HG03064 (cell line): Measurements from ENCODE around the gene FMNL2.
"Not testable (repeated sequence)": the region's sequence is repeated elsewhere in the genome, so short reads cannot be mapped to it uniquely, and the experiment has no call there.

Experiments
- ATAC-seq: cut with Tn5 transposase; IDR thresholded peaks from one replicate; pipeline ENCODE4 v1.9.1; 2021; ENCODE audit warnings: low read depth; ENCODE audit not compliant: unreplicated experiment

The FMNL2 gene

DNA sequence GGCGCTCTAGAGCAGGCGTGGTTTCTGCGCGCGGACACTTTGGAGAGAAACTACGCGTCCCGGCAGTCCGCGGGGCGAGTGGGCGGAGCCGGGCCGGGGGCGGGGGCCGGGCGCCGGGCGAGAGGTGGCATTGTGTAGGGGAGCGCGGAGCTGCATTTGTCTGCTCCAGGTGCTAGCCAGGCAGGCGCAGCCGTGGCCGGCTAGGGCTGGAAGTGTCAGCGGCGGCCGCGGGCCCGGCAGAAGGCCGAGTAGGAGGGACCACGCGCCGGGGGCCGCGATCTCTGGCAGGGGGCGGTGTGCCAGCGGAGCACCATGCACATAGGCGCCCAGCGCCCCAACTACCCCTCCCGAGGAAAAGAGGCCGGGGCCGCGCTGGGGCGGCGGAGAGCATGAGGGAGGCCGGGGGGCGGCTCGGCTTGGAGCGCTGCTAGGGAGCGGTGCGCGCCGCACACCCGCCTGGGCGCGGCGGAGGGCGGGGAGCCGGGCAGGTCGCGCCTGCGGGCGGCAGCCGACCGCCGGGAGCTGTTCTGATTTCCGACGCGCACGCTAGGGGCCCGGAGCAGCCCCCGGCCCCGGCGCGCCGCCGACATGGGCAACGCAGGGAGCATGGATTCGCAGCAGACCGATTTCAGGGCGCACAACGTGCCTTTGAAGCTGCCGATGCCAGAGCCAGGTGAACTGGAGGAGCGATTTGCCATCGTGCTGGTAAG, at the start of gene FMNL2:
Gene FMNL2 (plus strand): TSS at position 159 of the 710 bp plus-strand sequence.
- ATAC-seq, result peak; percentile 86

DNA sequence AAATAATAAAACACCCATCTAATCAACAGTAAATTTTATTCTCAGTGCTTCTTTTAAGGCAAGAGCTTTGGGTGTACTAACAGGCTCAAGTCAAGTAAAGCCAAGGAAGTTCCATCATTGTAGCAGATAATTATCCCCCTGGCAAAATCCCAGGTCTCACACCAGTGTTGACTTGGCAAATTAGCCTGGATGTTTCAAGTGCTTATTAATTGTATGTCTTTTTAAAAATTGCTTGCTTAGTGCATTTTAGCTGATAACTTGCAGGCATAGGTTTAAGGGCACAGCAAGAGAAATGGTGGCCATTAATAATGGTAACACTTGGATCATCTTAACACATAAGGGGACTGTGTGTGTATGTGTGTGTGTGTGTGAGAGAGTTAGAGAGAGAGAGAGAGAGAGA, 42.0 kb upstream of the FMNL2 start:
- ATAC-seq, result no peak

DNA sequence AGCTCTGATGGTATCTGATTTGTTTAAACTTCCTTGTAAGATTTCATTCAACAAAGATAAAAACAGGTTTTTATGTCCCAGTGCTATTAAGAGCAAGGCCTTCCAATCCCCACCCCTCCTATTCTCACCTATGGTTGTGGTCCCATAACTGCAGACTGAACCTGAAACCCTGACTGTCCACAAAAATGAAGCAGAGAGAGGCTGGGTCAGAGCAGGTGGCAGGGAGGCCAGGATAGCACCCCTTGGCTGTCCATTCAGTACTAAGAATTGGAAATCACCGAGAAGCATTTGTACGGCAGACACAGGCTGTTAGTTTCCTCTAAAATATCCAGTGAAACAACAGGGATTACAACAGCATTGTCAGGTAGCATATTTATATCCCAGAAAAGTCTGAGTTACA, 37.3 kb upstream of the FMNL2 start:
- ATAC-seq, result no peak

DNA sequence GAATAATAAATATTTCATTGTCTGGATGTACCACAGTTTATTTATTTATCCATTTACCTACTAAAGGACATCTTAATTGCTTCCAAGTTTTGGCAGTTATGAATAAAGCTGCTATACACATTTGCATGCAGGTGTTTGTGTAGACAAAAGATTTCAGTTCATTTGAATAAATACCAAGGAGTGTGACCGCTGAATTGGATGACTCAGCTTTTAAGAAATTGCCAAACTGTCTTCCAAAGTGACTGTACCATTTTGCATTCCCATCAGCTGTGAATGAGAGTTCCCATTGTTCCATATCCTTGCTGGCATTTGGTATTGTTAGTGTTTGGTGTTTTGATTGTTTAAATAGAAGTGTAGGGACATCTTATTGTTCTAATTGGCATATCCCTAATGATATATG, 36.2 kb upstream of the FMNL2 start:
- ATAC-seq, result no peak

DNA sequence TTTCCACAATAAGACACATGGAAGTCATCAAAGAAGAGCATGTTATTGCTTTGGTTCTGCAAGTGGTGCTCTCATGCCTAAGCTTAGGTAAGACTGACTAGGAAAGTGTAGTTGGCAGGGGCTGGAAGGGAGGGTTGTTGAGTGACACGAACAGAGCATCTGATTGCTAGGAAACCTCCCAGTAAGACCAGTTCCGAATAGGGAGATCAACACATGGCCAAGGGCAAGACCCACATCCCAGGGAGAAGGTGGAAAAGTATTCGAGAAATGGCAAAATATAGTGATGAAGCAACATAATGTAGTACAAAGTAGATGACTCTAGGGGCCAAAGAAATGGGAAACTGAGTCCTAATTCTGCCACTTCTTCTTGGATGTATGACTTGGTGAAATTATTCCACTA, 33.8 kb upstream of the FMNL2 start:
- no peak for ATAC-seq

DNA sequence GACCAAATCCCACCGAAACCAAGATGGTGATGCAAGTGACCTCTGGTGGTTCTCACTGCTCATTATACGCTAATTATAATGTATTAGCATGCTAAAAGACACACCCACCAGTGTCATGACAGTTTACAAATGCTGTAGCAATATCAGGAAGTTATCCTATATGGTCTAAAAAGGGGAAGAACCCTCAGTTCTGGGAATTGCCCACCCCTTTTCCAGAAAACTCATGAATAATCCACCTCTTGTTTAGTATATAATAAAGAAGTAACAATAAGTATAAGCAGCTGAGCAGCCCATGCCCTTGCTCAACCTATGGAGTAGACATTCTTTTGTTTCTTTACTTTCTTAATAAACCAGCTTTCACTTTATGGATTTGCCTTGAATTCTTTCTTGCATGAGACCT, 31.0 kb upstream of the FMNL2 start:
- no peak for ATAC-seq

DNA sequence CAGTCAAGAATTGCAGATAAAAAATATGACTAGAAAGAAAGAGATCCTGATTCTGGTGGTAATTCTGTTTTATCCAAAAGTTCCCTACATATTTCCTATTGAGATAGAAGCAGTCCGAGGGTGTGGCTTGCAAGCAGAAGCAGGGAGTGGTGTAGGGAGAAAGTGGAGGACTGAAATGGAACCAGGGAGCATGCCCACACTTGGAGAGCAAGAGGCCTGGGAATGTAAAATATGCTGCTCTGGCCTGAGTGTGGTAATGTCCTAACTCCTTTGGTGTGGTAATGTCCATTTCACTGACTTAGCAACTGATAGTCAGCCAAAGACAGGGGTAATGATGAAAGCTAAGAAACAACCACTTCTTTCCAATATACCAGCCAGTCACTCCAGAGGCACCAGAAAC, 30.1 kb upstream of the FMNL2 start:
- ATAC-seq, result no peak

DNA sequence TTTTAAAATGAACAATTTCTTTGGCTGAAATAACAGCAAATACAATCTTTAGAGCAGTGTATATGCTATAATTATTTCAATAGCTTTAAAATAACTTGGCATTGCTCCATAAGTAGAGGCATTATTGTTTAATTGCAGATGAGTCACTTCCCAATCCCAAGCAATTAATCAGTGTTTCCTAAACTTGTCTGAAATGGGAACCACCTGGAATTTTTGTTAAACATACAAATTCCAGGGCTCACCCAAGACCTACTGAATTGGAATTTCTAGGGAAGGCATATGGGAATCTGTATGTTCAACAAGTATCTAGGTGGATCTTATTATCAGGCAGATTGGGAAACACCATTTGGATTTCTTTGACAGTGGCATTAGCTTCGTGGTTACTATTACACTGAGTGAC, 27.1 kb upstream of the FMNL2 start:
- ATAC-seq, result no peak

DNA sequence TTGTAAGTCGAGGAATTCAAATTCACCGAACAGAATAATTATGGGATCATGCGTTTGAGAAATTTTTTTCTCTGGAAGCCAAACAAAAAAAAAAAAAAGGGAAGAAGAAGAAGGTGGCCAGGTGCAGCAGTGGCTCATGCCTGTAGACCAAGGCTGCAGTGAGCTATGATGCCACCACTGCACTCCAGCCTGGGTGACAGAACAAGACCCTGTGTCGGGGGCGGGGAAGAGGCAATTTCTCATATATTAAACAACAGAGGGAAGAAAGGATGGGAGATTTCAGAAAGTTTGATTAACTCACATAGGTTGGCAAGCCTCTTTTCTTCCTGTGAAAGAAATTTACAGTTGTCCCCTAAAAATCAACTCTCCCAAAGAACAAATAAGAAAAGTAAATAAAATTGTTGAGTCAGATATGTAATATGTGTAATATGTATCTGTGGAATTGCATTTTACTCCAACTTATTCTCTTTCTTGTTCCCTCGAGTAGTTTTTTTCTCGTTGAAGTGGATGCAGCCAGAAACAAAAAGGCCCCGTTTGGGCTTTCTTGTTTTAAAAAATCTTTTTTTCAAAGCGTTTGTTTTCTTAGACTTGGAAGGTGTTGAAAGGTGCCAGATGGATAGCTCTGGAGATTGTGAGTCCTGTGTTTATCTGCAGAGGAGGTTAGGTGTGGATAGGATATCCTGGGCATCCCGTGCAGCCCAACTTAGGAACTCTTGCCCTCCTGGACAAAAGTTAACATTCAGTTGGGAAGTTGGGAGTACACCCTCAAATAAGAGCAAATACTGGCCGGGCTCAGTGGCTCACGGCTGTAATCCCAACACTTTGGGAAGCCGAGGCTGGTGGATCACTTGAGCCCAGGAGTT, 25.4 kb upstream of the FMNL2 start:
- ATAC-seq, result no peak

DNA sequence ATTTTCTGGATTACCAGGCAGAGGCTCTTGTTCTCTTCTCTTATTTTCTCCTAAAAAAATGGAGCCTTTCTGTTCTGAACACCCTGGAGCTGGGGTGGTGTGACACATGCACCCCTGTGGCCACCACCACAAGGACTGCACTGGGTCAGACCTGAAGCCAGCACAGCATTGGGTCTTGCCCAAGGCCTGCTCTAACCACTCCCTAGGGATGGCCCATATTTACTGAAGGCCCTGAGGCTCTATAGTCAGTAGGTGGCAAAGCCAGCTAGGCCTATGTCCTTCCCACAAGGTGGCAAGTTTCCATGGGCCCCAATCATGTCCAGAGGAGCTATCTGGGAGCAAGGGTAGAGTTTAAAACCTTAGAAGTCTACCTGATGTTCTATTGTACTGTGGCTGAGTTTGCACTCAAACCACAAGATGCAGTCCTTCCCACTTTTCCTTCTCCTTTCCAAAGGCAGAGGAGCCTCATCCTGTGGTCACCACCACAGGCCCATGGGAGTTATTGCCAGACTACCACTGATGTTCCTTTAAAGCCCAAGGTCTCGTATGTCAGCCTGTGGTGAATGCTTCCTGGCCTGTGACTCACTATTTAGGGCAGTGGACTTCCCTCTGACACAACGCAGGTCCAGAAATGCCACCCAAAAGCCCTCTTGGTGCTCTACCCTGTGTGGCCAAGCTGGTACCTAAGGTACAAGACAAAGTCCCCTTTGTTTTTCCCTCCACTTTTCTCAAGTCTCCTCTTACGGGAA, 15.0 kb upstream of the FMNL2 start:
- no peak for ATAC-seq

DNA sequence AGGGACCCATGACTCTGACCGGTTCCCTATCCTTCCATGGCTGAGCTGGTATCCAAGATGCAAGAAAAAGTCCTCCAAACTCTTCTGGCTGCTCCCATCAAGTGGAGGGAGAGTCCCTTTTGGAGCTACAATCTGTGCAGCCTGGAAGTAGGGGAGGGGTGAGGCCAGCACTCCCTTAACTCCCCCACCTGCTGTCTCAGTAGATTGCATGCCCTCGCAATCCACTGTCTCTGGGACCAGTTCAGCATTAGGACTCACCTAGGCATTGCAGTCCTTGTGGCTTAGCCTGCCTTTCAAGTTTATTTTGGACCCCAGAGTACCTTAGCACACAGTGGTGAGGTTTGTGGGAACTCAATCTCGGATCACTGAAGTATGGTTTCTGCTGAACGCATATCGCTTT, 14.2 kb upstream of the FMNL2 start:
- no peak for ATAC-seq

DNA sequence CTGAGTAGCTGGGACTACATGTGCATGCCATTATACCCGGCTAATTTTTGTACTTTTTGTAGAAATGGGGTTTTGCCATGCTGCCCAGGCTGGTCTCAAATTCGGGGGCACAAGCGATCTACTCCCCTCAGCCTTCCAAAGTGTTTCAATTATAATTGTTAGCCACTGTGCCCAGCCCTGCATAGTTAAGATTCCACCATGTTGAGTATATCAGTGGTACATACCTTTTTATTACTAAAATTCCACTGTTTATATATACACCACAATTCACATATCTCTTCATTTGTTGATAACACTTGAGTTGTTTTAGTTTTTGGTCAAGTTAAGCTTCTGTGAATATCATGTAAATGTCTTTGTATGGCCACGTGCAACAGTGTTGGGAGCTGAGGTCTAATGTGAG, 12.8 kb upstream of the FMNL2 start:
- no peak for ATAC-seq

DNA sequence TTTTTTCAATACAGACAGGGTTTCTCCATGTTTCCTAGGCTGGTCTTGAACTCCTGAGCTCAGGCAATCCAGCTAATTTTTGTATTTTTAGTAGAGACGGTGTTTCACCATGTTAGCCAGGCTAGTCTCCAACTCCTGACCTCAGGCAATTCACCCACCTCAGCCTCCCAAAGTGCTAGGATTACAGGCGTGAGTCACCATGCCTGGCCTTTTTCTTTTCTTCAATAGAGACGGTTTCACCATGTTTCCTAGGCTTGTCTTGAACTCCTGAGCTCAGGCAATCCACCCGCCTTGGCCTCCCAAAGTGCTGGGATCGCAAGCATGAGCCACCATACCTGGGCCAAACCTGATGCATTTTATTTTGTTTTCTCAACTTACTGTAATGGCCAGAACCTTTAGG, 9.8 kb upstream of the FMNL2 start:
- ATAC-seq, result not testable (repeated sequence)

DNA sequence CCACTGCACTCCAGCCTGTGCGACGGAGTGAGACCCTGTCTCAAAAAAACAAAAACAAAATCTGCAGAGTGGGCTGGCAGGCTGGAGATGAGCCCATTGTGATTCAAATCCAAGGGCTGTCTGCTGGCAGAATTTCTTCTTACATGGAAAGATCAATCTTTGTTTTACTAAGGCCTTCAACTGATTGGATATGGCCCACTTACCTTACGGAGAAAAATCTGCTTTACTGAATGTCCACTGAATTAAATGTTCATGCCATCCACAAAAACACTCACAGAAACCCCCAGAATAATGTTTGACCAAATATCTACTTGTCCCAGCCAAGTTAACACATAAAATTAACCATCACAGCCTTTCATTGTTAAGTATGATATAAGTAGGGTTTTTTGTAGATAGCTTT, 8.3 kb upstream of the FMNL2 start:
- no peak for ATAC-seq

DNA sequence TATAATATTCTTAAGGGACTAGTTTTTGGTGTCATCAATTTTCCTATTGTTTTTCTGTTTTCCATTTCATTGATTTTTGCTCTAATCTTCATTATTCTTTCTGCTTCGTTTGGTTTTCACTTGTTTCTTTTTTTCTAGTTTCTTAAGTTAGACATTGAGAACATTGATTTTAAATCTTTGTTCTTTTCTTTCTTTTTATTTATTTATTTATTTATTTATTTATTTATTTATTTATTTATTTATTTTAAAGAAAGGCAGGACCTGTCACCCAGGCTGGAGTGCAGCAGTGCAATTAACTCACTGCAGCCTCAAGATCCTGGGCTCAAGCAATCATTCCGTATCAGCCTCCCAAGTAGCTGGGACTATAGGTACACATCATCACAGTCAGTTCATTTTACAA, 7.0 kb upstream of the FMNL2 start:
- no peak for ATAC-seq

DNA sequence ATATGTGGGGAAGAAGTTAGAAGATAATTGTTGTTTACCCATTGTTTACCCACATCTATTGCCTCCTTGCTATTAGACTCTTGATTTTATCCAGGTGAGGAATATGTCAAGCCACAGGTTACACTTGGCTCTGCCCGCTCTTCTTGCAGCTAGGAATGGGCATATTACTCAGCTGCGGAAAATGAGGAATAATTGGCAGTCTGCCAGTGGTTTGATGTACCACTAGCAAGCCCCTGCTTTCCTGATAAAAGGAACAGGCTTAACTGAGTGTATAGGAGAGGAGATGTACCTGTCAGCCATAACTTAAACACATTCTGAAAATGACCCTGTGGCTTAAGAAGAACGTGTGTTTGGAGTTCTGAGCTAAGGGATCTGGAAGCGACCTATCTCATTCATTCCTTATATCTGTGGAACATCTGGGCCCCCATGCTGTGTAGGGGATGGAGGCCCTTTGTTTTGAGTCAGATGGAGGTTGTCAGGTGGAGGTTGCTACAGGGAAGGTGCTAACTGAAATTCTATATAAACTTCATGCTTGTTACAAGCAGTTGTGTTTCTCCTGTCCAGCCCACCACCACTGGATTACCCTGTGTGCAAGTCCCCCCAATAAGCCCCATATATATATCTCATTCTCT, 4.6 kb upstream of the FMNL2 start:
- no peak for ATAC-seq

DNA sequence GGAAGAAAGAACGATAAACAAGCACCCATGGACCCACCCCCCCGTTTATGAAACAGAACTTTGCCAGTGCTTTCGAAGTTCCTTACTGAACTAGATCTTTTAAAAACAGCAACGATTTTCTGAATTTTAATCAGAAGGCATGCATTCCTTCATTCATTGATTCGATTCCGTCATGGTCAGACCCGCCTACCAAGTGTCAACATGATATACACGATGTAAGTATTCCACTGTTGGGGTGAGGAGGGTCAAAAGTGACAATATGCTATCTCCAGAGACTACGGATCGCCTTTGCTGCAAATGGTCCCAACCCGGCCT, 316 bp upstream of the FMNL2 start:
- ATAC-seq, result no peak

DNA sequence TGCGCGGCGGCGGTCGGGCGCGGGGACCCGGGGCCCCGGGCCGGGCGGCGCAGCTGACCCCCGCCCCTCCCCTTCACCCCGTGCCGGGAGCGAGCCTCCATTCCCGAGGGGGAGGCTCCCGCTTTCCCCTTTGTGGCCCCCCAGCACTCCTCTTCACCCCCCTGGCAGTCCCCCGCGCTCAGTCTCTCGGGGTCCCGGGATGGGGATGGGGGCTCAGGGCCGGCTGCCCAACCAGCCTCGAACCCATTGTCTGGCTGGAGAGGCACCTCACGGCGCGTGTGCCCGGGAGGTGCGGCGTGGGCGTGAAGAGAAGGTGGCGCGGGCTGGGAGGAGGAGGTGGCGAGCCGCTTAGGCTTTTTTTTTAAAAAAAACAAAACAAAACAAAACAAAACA, 748 bp downstream of the FMNL2 start:
- ATAC-seq, result no peak

DNA sequence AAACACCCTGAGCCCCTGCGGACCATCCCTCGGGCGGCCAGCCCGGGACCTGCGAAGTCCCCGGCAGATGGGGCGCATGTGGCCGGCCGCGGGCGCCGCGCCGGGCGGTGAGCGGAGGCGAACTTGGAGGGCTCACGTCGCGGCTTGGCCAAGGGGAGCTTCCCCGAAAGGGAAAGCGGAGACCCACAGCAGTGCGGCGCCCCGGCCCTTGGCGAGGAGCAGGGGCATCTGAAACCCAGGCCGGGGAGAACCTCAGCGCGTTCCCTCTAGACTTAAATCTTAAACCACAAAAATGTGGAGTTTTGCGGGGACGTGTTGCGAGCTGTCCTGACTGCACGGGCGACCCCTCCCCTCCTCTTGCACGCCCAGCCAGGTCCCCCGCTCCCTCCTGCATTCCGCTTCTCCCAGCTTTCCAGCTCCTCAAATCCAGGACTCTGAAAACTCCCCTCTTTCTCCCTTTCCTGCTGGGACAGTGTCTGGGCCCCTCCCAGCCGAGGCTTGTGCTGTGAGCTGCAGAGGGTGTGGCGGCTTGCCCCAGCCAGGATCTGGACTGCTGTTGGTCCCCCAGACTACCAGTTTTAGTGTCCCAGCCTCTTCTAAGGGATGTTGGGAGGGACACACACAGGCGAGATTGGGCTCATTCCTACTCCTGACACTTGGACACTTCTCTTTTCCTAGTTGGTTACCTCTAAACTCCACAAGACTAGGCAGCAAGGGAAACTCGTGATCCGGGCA, 1.3 kb downstream of the FMNL2 start:
- no peak for ATAC-seq

DNA sequence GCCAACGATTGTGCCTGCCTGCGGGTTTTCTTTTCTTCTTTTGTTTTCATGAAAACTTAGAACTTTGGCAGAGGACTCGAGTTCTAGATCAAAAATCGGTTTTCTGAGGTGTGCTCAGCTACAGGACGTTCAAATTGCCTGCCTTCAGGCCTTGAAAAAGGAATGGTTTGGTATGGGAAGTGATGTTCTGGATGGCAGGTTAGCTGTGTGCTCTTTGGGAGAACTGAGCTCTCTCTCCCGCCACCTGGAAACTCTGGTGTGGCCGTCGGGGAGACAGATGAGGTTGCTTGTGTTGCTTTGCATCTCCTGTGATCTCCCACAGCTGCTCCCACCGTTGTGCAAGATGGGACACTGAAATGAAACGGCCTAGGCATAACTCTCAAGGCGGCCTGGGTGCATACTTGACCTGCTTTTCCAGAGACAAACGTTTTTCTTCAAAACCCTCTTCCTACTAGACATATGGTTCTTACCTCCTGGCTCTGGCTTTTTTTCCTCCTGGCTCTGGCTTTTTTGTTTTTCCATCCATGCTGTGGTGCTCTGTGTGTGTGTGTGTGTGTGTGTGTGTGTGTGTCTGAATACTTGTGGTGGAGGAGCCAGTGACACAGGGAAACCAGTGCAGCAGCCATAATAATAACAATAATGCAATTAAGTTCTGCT, 2.0 kb downstream of the FMNL2 start:
- no peak for ATAC-seq
